Measurements from ENCODE around the gene AKT3.
"Not testable (repeated sequence)": the region's sequence is repeated elsewhere in the genome, so short reads cannot be mapped to it uniquely, and the experiment has no call there.

AKT3 gene

DNA sequence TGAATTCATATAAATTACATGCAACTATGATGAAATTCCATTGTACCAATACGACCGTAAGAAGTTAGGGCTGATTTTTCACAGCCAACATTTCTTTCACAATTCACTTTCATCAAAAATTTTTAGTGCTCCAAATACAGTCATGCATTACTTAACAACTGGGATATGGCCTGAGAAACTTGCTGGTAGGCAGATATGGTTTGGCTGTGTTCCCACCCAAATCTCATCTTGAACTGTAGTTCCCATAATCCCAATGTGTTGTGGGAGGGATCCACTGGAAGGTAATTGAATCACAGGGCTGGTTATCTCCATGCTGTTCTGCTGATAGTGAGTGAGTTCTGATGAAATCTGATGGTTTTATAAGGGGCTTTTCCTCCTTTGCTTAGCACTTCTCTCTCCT is 244.4 kb downstream of the AKT3 start:
- DNase-seq (ENCODE audit: low read depth, low spot score) = no peak

DNA sequence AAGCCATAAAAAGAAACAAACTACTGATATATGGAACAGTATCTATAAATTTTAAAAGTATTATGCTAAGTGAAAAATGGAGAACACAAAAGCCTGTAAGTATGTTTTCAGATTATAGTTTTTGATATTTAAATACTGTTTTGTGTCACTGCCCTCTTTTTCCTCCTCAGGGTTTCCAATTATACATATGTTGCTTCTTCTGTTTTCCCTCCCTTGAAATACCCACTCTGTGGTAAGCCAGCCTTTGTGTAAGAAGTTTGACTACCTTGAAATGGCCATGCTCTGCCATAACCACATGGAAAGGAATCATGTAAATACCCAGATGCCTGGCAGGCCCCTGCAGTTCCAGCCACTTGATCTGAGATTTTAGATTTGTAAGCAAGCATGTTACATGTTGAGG is 248.3 kb downstream of the AKT3 start:
- no peak for DNase-seq (ENCODE audit: low read depth, low spot score)

DNA sequence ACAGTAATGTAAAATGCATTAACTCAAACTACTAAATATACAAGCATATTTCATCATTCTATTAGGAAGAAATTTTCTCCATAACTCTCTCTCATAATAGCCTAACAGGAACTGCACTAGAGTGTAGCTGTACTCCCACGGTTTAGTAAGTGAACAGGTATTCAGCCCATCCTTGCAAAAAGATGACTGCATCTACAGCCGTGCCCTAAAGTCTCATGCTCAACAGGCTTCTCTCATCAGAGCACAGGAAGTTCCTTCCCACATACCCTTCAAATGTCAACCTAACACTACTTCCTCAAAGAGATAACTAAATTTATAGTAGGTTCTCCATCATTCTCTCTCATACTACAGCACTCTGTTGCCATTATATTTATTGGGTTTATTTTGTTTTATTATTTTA is 251.6 kb downstream of the AKT3 start:
- no peak for DNase-seq (ENCODE audit: low read depth, low spot score)

DNA sequence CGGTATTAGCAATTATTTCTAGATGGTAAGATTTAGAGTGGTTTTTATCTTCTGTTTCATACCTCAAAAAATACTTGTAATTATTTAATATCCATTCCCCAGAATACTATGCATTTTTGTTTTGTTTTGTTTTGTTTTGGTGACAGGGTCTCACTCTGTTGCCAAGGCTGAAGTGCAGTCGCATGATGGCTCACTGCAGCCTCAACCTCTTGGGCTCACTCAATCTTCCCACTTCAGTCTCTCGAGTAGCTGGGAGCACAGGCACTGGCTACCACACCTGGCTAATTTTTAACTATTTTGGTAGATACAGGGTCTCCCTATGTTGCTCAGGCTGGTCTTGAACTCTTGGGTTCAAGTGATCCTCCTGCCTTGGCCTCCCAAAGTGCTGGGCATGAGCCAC is 252.7 kb downstream of the AKT3 start:
- no peak for DNase-seq (ENCODE audit: low read depth, low spot score)

DNA sequence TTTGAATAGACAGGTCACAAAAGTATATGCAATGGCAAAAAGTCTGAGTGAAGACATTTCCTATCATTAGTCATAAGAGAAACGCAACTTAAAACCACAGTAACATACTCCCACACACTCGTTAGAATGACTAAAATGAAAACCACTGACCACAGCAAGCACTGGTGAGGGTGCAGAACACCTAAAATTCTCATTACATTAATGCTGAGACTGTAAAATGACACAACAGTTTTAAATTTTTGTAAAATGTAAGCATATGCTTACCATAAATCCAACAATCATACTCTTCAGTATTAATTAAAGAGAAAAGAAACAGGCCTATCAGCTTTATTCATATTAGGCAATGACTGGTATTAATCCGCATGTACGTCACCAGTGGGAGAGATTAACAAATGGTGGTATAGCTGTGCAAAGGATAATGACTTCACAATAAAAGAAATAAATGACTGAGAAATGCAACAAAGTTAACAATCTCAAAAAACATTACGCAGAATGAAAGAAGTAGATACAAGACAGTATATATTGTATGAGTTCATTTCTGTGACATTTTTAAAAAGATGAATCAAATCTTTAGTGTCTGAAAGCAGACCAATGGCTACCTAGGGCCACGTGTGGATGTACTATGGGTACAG is 253.5 kb downstream of the AKT3 start:
- DNase-seq (ENCODE audit: low read depth, low spot score) = no peak

DNA sequence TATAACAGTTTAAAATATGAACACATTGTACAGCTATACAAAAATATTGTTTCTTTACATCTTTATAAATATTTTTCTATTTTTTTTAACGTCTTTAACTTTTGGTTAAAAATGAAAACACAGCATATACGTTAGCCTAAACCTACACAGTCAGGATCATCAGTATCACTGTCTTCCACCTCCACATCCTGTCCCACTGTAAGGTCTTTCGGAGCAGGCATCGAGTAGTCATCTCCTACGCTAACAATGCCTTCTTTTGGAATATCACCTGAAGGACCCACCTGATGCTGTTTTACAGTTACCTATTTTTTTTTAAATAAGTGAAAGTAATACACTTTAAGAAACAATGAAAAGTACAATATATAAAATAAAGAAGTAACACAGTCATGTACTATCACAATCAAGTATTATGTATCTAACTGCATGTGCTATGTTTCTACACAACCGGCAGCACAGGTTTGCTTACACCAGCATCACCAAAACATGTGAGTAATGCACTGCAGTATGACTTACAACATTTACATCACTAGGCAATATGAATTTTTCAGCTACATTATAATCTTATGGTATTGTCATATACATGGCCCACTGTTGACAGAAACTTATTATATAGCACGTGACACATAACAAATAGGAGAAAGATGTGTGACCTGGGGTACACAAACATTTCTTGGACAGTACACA is 254.4 kb downstream of the AKT3 start:
- DNase-seq (ENCODE audit: low read depth, low spot score) = no peak

DNA sequence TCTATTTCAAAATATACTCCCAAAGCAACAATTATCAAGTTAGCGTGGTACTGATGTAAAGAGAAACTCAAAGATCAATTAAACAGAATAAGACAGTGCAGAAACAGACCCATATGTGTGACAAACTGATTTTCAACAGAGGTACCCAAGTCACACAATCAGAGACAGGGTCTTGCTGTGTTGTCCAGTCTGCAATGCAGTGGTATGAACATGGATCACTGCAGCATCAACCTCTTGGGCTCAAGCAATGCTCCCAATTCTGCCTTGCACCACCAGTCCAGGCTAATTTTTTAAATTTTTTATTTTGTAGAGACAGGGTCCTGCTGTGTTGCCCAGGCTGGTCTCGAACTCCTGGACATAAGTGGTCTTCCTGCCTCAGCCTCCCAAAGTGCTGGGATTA is 255.6 kb downstream of the AKT3 start:
- DNase-seq (ENCODE audit: low read depth, low spot score) = no peak

DNA sequence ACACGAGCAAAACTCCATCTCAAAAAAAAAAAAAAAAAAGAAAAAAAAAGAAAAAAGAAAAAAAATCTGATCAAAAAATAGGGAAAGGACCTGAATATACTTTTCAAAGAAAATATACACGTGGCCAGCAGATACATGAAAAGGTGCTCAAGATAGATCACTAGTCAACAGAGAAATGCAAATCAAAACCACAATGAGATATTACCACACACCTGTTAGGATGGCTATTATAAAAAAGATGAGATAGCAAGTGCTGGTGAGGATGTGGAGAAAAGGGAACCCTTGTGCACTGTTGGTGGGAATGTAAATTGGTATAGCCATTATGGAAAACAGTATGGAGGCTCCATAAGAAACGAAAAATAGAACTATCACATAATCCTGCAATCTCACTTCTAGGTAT is 260.8 kb downstream of the AKT3 start:
- DNase-seq (ENCODE audit: low read depth, low spot score) = not testable (repeated sequence)

DNA sequence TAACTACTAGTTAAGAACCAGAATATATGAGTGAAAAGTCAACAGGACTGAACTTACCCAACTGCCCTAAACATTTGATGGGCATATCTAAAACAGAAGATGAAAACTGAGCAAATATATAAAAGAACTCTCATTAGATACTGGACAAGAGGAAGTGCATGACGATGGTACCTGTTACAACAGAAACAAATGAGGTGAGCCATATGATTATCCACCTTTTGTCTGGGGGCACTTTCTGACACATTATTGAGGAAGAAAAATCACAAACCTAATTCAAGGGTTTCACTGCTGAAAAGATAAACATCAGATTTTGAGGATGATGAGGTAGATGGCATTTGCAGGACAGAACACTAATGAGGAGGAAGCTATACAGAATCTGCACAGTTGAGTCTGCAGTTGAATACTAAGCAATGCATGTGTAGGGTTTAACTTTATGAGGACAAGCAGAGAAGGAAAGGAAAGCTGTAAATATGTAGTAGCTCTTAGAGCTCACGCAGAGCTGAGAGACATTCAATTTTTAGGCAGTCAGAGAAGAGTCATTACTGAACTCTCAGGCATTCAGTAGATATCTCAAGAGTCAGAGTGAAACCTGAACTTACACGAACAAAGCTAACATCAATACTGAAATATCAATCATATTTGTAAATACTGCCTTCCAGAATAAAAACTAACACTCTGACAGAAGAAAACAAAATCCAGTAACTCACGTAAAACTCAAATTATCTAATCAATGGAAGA is 262.1 kb downstream of the AKT3 start:
- no peak for DNase-seq (ENCODE audit: low read depth, low spot score)

DNA sequence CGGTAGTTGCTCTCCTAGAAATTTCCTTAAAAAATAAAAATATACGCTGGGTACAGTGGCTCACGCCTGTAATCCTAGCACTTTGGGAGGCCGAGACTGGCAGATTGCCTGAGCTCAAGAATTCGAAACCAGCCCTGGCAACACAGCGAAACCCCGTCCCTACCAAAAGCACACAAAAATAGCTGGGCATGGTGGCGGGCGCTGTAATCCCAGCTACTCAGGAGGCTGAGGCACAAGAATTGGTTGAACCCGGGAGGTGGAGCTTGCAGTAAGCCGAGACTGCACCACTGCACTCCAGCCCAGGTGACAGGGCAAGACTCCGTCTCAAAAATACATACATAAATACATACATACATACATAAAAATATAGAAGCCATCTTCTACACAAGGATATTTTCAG is 262.8 kb downstream of the AKT3 start:
- DNase-seq (ENCODE audit: low read depth, low spot score) = no peak

DNA sequence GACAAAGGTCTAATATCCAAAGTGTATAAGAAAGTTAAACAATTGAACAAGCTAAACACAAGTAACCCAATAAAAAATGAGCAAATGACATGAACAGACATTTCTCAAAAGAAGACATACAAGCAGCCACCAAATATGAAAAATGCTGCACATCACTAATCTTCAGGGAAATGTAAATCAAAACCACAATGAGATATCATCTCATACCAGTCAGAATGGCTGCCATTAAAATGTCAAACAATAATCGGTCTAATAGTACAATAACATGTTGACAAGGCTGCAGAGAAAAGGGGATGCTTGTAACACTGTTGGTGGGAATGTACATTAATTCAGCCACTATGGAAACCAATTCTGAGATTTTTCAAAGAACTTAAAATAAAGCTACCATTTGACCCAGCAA is 264.1 kb downstream of the AKT3 start:
- no peak for DNase-seq (ENCODE audit: low read depth, low spot score)

DNA sequence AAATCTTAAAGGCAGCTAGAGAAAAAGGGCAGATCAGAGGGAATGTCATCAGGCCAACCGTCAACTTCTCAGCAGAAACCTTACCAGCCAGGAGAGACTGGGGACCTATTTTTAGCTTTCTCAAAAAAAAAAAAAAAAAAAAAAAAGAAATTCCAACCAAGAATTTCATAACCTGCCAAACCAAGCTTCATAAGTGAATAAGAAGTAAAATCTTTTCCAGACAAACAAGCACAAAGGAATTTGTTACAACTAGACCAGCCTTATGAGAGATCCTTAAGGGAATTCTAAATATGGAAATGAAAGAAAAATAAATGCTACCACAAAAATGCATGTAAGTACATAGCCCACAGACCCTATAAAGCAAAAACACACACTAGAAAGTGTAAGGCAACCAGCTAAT is 267.7 kb downstream of the AKT3 start:
- no peak for DNase-seq (ENCODE audit: low read depth, low spot score)

DNA sequence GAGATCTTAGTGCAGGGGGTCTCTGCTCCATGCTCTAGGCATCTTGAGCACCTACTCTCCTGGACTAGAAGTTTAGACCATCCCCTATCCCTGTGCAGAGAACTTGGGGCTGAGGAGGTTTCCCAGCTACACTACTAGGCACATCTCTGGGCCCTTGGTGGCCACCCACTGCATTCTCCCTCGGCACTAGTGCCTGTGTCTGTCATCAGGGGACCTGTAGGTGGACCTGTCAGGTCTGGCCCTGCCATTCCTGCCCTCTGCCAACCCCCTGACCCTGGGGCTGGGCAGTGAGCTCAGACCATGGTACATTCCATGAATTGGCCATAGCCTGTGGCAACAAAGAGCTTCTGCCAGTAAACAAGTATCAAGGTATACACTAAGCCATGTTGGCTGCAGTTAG is 269.1 kb downstream of the AKT3 start:
- DNase-seq (ENCODE audit: low read depth, low spot score) = no peak

DNA sequence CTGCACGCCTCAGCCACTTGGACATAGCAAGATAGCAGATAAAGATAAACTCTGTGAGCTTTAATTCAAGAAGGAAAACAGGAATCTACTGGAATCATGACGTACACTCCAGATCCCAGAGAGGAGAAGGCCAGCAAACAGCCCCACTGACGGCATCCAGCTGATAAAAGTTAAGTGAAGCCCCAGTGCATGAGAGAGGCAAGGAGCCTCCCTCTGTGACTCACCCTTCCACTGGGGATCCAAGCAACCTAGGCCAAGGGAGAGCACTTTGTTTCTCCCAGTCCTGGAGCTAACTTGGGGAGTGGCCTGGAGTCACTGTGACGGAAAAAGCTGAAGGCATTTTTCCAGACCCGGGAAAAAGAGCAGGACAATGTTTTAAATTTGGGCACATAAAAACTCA is 270.0 kb downstream of the AKT3 start:
- no peak for DNase-seq (ENCODE audit: low read depth, low spot score)

DNA sequence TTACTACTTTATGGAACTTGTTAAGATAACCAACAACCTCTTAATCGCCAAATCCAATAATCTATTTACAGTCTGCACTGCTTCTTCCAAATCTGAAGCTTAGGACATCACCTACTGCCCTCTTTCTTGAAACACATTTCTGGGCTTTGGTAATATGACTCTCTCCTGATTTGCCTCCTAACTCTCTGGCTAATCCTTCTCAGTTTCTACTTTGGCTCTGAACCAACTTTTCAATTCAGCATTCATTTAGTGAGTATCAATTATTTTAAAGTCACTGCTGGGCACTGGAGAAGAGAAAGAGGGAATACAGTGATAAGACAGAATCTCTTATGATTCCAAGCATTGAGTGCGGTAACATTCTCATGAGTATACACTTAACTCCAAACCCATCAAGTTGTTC is 275.0 kb downstream of the AKT3 start:
- no peak for DNase-seq (ENCODE audit: low read depth, low spot score)

DNA sequence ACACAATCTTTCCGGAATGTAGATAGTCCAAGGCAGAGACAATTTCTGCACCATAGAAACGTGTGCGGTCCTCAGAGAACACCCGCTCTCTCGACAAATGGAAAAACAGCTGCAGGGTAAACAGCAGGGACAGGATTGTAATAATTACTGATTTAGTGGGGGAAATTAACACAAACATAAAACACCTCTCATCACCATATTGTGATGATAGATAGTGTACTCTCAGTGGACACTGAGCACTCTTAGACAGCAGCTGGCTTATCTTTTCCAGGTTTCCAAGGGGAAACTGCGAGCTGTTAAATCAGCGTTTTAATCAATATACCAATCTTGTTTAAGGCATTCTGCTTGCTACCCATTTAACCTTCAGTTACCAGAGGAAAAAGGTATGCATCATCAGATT is 277.1 kb downstream of the AKT3 start:
- DNase-seq (ENCODE audit: low read depth, low spot score) = no peak

DNA sequence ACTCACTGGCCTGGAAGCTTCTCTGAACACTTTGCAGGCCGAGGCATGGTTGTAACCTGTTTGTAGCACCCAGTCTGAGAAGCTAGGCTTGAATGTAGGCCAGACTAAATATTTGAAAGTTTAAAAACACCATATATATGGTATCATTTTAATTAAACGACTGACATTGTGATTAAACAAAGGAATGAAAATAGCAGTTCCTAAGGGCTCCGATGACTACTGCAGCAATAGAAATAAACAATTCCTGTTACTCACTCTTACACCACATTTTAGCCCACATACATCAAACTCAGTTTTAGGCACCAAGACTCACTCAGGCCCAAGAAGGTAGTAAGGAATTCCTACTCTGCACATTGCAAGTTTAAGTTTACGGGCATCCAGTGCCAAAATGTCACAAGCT is 281.2 kb downstream of the AKT3 start:
- DNase-seq (ENCODE audit: low read depth, low spot score) = no peak

DNA sequence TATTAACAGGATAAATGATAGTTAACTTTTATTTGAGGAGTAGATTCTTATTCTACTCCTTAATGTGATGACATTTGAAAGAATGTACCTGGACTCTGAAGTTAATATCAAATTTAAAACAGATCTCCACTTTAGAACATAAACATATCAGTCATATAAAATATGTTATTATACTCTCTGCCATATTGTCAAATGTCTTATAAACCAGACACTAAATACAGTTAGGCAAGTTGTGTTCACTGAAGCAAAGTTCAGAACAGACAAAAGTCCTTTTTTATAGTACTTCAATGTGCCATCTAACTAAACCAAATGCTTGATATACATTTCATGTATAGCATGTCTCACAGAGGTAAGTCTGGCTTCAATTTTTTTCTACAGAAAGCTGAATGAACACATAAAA is 285.2 kb downstream of the AKT3 start:
- no peak for DNase-seq (ENCODE audit: low read depth, low spot score)

DNA sequence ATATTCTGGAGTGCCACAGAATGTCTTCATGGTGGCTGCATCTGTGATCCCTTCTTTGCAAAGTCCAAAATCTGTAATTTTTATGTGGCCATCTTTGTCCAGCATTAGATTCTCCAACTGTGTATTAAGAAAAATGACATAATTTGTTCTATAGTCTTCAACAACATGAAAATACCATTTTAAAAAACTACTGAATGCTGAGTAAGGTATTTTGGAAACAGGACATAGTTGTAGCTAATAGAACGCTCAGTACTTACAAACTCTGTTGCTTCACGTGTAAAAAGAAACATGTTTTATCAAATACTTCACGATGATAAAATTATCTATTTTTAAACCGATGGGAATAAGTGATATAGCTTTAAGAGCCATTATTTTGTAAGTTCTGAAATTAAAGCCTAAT is 286.3 kb downstream of the AKT3 start:
- no peak for DNase-seq (ENCODE audit: low read depth, low spot score)

DNA sequence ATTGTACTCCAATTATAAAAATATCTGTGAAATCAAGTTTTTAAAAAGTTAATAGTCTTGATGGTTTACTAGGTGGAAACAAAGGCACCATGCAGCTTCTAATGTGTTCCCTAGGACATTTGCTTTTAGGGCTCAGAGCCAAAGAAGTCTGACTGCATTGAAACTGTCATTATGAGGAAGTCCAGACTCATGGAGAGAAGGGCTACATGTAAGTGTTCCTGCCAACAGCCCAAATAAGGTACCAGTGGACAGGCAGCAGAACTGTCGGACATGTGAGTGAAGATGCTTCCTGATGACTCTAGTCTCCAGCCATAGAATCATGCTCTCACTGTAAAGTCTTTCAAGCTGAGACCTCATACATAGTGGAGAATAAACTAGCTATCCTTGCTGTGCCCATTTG is 287.6 kb downstream of the AKT3 start:
- DNase-seq (ENCODE audit: low read depth, low spot score) = no peak

DNA sequence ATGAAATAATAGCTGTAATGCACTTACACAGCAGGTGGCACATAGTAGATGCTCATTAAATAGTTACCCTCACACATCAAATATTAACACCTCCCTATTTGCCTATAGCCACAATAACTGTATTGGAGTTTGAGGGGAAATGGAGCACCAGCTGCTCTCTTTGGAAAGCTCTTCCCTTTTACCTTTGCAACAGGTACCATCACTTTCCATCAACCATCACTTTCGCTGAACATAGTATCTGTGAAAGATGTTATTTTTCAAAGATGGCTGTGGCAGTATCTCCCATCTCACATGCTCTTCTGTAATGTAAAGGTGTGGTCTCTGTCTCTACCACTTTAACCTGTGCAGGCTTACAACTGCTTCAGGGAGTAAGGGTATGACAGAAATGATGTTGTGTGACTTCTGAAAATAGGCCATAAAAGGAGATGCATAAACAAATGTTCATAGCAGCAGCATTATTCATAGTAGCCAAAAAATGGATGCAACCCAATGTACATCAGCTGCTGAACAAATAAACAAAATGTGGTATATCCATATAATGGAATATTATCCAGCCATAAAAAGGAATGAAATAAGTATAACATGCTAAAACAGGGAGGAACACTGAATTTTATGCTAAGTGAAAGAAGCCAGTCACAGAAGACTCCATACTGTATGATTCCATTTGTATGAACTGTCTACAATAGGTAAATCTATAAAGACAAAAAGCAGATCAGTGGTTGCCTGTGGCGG is 288.3 kb downstream of the AKT3 start:
- DNase-seq (ENCODE audit: low read depth, low spot score) = no peak

DNA sequence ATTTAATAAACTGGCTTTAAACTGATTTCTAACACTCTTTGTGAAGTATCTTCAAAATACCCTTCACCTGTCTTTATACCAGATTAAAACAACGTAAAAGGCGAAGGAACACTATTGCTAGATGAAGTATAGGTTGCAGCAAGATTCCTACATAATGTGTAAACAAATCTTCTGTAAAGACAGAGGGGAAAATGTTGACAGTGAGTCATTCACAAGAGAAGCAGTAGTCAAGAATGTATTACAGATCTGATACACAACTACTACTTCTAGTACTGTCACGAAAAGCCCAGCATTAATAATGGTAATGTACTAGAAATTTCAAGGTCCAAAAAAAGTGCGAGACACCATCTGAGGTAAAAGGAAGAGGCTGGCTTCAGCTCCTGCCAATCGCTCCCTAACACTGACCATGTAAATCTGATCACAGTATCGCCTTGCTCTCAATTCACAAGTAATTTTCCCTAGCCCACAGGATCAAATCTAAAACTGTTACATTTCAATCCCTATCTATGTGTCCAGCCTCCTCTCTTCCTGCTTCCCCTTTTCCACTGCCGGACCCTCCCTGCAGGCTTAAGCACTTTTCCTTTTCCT is 290.4 kb downstream of the AKT3 start:
- no peak for DNase-seq (ENCODE audit: low read depth, low spot score)
